Activated naive CD4-positive, alpha-beta T cell treated with anti-CD3 and anti-CD28 coated beads for 36 hours (primary cell): ENCODE measurements around the gene SNAPC4. TPM values are rescaled to one million over a fixed set of nuclear protein-coding genes. Genes with fewer than 3 reads are reported as not detected.

ENCODE experiments used
- CTCF ChIA-PET: fragments of 350-600 bp; sonication (Branson Sonifier 250); formaldehyde crosslinking; loops from one replicate; lab custom pipeline; 2021; ENCODE audit warnings: antibody characterized with exemption; lab: Charles Lee
- DNase-seq: peaks from one replicate; pipeline ENCODE4 v3.0.0-alpha.2; 2020
- H3K27ac Mint-ChIP-seq: one replicate; pipeline ENCODE4 v1.8.0; 2021; ENCODE audit warnings: mild to moderate bottlenecking, mixed read lengths
- H3K27me3 Mint-ChIP-seq: one replicate; pipeline ENCODE4 v1.8.0; 2021; ENCODE audit warnings: low read depth, mixed read lengths
- H3K36me3 Mint-ChIP-seq: one replicate; pipeline ENCODE4 v1.8.0; 2021; ENCODE audit warnings: low read depth, mixed read lengths
- H3K4me1 Mint-ChIP-seq: one replicate; pipeline ENCODE4 v1.8.0; 2021; ENCODE audit warnings: low read depth, mixed read lengths
- H3K4me3 Mint-ChIP-seq: one replicate; pipeline ENCODE4 v1.8.0; 2021; ENCODE audit warnings: mild to moderate bottlenecking, moderate library complexity, mixed read lengths
- H3K9me3 Mint-ChIP-seq: one replicate; pipeline ENCODE4 v1.8.0; 2021; ENCODE audit warnings: mixed read lengths
- intact Hi-C: fragments of 100-400 bp; cut with micrococcal nuclease; formaldehyde crosslinking; loops from one replicate; pipeline ENCODE4 v1.15.1; 2023
- total RNA-seq, 2 experiments: library from RNA; stranded (reverse); gene quantifications; one replicate each; pipeline ENCODE4 v1.2.3, GENCODE V29; 2021

Gene SNAPC4
- total RNA-seq, 2 experiments from 2014 or later = 12.3 to 14.1 TPM

DNA sequence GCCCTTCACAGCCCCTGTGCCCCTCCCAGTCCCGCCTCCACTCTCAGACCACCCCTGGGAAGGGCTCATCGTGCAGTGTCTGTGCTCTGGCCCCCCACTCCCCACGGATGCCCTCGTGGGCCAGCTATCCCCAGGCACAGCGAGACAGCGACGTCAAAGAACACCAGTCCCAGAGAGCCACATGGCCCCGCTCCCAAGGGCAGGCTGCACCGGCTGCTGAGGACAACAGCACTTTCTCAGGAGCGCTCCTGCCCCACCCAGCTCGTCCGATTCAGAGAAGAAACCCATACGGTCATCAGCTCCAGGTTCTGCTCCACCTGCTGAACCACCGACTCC lies 4.8 kb upstream of the SNAPC4 start:
- H3K4me3 Mint-ChIP-seq = peak overlapping the region; percentile 60
- H3K27ac Mint-ChIP-seq = peak overlapping the region; percentile 98
- intact Hi-C loops = loop anchor here (1.0 to 5.0 kb wide), 8 partner anchors 34 to 683 kb away; partner anchors contain the start of genes CAMSAP1, INPP5E, MAN1B1 and QSOX2
- DNase-seq = no peak
- H3K27me3 Mint-ChIP-seq = no peaks in the 10 kb centered on the region
- no peaks in the 10 kb centered on the region for H3K9me3 Mint-ChIP-seq
- H3K36me3 Mint-ChIP-seq = peaks cover 60% of the 10 kb centered on the region
- peaks cover 76% of the 10 kb centered on the region for H3K4me1 Mint-ChIP-seq
- CTCF ChIA-PET = no interaction called here

DNA sequence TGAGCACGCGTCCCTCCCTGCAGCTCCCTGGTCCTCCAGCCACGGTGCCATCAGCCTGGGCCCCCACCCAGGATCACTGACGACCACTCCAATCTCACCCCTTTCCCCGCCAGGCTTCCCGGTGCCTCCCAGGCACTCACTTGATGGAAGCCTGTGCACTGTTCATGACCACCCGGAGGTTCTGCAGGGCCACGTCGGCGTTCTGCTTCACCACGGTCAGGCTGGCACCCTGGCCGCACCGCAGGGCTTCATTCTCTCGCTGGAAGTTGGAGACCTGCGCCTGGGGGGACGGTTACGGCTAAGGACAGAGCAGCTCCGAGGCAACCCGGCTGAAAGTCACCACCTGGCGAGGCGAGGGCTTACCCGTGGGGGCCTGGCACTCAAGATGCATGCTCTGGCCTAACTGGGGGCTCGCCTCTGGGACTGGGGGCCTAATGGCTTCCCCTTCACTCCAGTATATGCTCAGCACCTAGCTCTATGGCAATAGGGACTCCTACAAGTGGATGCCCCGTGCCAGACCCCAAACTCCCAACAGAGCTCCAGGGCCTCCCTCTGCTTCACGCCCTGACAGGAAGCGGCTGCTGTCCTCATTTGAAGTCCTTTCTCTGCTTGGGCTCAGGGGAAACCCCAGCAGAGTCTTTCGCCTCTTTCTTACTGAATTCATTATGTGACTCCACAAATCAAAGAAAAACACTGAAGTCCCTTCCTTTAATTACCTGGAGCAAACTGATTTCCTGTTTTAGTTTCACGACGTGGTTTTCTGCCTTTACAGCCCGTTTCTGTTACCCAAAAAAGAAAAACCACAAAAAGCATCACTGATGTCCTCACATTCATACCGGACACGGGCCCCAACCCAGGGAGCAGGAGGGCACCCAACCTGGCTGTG lies 4.2 kb upstream of the SNAPC4 start:
- intact Hi-C loops = loop anchor here (1.0 to 5.0 kb wide), 11 partner anchors 35 to 683 kb away; partner anchors contain the start of genes CAMSAP1, DNLZ, INPP5E and MAN1B1
- peak overlapping the region; percentile 60 for H3K4me3 Mint-ChIP-seq
- CTCF ChIA-PET = interaction anchor here (0.6 to 1.4 kb wide), 7 partner anchors 10 to 135 kb away, joined by 3 to 5 read pairs (median 4); no protein-coding TSS in a partner anchor
- DNase-seq = peak; percentile 85
- H3K4me1 Mint-ChIP-seq = peaks cover 72% of the 10 kb centered on the region
- peaks cover 58% of the 10 kb centered on the region for H3K36me3 Mint-ChIP-seq
- H3K27me3 Mint-ChIP-seq = no peaks in the 10 kb centered on the region
- peak overlapping the region; percentile 98 for H3K27ac Mint-ChIP-seq
- H3K9me3 Mint-ChIP-seq = no peaks in the 10 kb centered on the region

DNA sequence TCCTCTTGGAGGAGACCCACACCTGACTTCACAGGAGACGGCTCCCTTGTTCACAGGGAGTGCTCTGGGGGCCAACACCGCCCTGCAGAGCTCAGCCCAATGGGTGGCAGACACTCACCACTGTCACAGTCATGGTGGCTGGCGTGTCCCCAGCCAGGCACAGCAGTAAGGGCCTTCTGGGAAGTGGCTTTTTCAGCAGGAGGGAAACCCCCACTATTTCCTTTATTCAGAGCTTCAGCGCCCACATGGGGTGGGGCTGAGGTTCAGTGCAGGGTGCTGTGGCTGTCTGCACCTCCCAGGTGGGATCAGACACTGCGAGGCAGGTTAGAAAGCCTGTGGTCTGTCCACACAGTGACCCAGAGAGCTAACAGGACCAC lies 3.6 kb upstream of the SNAPC4 start:
- intact Hi-C loops = loop anchor here (1.0 to 5.0 kb wide), 7 partner anchors 40 to 684 kb away; partner anchors contain the start of genes CAMSAP1, DNLZ, MAN1B1 and SEC16A
- DNase-seq = peak; percentile 90
- Mint-ChIP-seq H3K36me3 (peaks cover 58% of the 10 kb centered on the region), H3K4me3 (peak overlapping the region; percentile 60), H3K27me3 (no peaks in the 10 kb centered on the region), H3K9me3 (no peaks in the 10 kb centered on the region), H3K4me1 (peaks cover 72% of the 10 kb centered on the region), H3K27ac (peak overlapping the region; percentile 98)
- CTCF ChIA-PET = interaction anchor here (0.6 to 1.4 kb wide), 8 partner anchors 11 to 136 kb away, joined by 3 to 5 read pairs (median 4); no protein-coding TSS in a partner anchor

DNA sequence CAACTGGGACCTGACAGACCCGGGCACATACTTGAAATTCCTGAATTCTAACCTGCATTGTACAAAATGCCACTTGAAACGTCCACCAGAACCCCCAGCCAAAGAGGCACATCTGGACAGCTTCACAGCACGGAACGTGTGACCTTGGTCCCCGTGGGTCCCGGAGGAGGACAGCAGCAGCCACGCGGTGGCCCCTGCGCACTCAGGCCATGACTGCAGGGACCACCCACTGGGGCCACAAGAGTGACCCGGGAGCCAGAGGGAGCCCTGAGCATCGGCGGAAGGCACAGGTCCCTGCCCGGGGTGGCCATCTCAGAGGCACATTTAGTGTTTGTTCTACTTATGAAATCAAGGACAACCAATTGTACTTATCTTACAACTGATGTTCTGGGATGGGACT lies 2.1 kb upstream of the SNAPC4 start:
- Mint-ChIP-seq H3K27ac (peak overlapping the region; percentile 85), H3K4me1 (peaks cover 65% of the 10 kb centered on the region)

DNA sequence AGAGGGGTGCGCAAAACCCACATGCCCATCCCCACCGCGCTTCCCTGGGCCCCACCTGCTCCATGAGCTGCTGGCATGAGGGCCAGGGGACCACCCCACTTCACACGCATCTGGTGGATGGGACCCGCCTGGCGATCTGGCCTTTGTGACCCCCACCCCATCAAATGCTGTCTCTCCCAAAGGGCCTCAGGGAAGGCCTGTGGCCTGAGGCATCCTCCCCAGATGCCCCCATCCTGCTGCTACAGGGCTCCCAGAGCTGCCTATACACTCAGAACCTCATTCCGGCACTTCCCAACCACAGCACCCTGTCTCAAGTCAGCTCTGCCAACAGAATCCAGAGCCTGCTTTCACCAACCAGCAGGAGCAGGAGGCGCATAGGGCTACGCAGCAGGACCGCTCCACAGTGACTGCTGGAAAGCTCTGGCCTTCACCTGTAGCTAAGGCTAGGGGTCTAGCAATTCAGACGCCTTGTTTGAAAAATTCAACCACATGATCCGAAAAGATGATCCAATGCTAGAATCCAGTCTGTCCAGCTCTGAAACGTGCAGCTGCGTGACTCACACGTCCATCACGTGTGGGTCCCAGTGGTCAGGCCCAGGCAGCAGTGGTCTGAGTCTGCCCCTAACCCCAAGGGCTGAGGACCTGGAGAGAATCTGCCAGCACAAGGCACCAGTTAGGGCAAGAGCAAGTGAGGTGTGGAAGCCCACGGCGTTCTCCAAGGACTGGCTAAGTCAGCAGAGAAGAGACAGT lies 1.4 kb upstream of the SNAPC4 start:
- Mint-ChIP-seq H3K27ac (peak overlapping the region; percentile 85), H3K36me3 (peaks cover 56% of the 10 kb centered on the region), H3K4me3 (peak overlapping the region; percentile 19), H3K9me3 (no peaks in the 10 kb centered on the region), H3K27me3 (no peaks in the 10 kb centered on the region), H3K4me1 (peaks cover 63% of the 10 kb centered on the region)
- intact Hi-C loops = loop anchor here (5.0 kb wide), 4 partner anchors 284 to 686 kb away; partner anchors contain the start of genes CAMSAP1, MAN1B1 and TMEM250
- CTCF ChIA-PET = interaction anchor here (0.6 to 1.2 kb wide), 9 partner anchors 8 to 482 kb away, joined by 3 to 8 read pairs (median 3); no protein-coding TSS in a partner anchor
- DNase-seq = no peak

More for the DNA sequence above, 2.1 kb upstream of the SNAPC4 start:
- CTCF ChIA-PET = interaction anchor here (1.0 kb wide), 1 partner anchor 90 kb away, joined by 3 read pairs; no protein-coding TSS in a partner anchor
- no peaks in the 10 kb centered on the region for H3K9me3 Mint-ChIP-seq
- H3K4me3 Mint-ChIP-seq = no peak overlapping the region
- intact Hi-C loops = loop anchor here (5.0 kb wide), 4 partner anchors 285 to 685 kb away; partner anchors contain the start of genes CAMSAP1, MAN1B1 and TMEM250
- H3K36me3 Mint-ChIP-seq = peaks cover 53% of the 10 kb centered on the region
- DNase-seq = no peak
- H3K27me3 Mint-ChIP-seq = no peaks in the 10 kb centered on the region

DNA sequence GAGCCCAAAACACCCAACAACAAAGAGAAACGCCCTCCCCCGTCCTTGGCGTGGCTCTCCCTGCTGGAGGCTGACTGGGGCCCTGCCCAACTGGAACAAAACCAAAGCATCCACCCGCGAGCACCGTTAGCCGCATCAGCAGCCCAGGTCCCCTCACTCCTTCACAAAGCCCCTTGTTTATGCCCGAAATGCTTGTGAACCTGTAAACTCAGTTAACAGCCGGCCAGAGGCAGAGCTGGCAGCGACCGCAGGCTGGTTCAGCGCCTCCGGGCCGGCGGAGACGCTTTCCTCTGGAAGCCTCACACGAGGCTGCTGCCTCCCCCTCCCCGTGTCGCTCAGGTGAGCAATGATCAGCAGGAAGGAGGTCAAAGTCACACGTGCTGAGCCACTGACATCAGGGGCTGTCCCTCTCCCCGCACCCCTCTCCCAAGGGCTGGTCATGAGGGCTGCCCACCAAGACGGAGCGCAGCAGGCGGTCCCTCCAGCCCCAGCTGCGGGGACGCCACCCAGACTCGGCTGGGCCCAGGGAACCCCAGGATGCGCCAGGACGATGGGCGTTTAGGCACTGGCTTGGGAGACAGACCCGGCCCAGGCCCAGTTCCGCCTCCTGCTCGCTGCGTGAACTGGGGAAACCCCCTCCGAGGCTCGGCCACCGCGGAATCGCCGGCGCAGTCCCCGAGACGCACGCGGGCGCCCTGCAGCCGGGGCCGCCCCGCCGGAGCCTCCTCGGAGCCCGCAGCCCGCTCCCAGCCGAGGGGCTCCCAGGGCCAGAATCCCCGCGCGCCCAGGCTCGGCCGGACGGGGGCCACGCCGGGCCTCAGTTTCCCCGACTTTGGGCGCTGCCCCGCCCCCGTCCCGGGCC lies 563 bp downstream of the SNAPC4 start:
- CTCF ChIA-PET = interaction anchor here (0.7 to 1.5 kb wide), 2 partner anchors 10 to 36 kb away, joined by 3 read pairs; partner anchors contain the start of gene DNLZ
- intact Hi-C loops = loop anchor here (1.0 to 5.0 kb wide), 6 partner anchors 11 to 688 kb away; partner anchors contain the start of genes CAMSAP1, ENTR1, MAN1B1 and PMPCA
- no peaks in the 10 kb centered on the region for H3K9me3 Mint-ChIP-seq
- H3K27ac Mint-ChIP-seq = peak overlapping the region; percentile 43
- DNase-seq = peak; percentile 58
- H3K27me3 Mint-ChIP-seq = no peaks in the 10 kb centered on the region
- H3K36me3 Mint-ChIP-seq = peaks cover 48% of the 10 kb centered on the region
- peaks cover 48% of the 10 kb centered on the region for H3K4me1 Mint-ChIP-seq
- H3K4me3 Mint-ChIP-seq = peak overlapping the region; percentile 78

DNA sequence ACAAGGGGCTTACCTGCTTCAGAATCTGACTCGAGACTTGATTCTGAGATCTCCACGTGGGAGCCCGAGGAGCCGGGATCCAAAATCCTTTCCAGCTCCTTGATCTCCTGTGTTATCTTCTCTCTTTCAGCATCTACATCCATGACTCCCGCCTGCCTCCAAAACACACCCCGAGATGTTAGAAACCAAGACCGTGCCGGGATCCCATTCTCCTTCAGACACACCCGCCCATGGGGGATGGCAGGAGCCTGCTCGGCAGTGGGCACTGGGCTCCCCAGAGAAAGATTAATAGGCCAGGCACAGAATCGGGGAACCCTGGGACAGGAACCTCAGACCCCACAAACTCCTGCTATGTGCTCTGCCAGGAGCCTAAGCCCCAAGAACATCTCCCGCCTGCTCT lies 1.7 kb downstream of the SNAPC4 start:
- no peak for DNase-seq
- intact Hi-C loops = no loop called here
- CTCF ChIA-PET = interaction anchor here (0.6 to 1.1 kb wide), 3 partner anchors 9 to 29 kb away, joined by 3 read pairs; no protein-coding TSS in a partner anchor
- Mint-ChIP-seq H3K36me3 (peaks cover 42% of the 10 kb centered on the region), H3K4me1 (peaks cover 37% of the 10 kb centered on the region), H3K4me3 (peak overlapping the region; percentile 78), H3K27ac (peak overlapping the region; percentile 41), H3K9me3 (no peaks in the 10 kb centered on the region), H3K27me3 (no peaks in the 10 kb centered on the region)

DNA sequence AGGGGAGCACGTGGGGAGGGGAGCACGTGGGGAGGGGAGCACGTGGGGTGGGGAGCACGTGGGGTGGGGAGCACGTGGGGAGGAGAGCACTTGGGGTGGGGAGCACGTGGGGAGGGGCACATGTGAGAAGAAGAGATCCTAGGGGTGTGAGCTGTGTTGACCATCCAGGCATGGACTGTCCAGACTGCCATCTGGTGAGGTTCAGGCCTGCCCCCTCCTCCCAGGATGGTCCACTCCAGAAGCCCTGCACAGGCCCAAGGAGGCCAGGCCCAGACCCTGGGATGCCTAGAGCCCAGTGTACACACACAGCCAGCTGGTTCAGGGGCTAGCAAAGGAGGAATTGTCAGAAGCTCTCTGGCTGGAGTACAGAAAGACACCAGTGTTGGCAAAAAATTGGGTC lies 2.3 kb downstream of the SNAPC4 start:
- H3K9me3 Mint-ChIP-seq = no peaks in the 10 kb centered on the region
- peaks cover 41% of the 10 kb centered on the region for H3K36me3 Mint-ChIP-seq
- CTCF ChIA-PET = interaction anchor here (1.0 to 1.1 kb wide), 2 partner anchors 9 to 12 kb away, joined by 3 read pairs; no protein-coding TSS in a partner anchor
- intact Hi-C loops = no loop called here
- H3K4me1 Mint-ChIP-seq = peaks cover 35% of the 10 kb centered on the region
- H3K27ac Mint-ChIP-seq = no peak overlapping the region
- no peak for DNase-seq
- no peak overlapping the region for H3K4me3 Mint-ChIP-seq
- no peaks in the 10 kb centered on the region for H3K27me3 Mint-ChIP-seq

DNA sequence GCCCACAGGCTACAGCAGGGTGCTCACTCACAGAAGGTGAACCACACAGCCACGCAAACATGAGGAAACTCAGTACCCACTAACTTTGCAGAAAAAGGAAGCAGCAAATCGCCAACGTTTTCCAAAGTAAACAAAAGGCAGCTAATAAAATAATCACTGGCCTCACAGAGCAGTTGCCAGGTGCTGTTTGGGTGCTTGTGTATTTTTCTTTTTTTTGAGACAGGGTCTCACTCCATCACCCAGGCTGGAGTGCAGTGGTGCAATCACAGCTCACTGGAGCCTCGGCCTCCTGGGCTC lies 3.8 kb downstream of the SNAPC4 start:
- intact Hi-C loops = no loop called here
- Mint-ChIP-seq H3K27me3 (no peaks in the 10 kb centered on the region), H3K4me3 (no peak overlapping the region), H3K27ac (no peak overlapping the region), H3K9me3 (no peaks in the 10 kb centered on the region), H3K36me3 (peaks cover 34% of the 10 kb centered on the region), H3K4me1 (peaks cover 25% of the 10 kb centered on the region)
- CTCF ChIA-PET = interaction anchor here (1.4 kb wide), 1 partner anchor 15 kb away, joined by 5 read pairs; no protein-coding TSS in a partner anchor
- no peak for DNase-seq

DNA sequence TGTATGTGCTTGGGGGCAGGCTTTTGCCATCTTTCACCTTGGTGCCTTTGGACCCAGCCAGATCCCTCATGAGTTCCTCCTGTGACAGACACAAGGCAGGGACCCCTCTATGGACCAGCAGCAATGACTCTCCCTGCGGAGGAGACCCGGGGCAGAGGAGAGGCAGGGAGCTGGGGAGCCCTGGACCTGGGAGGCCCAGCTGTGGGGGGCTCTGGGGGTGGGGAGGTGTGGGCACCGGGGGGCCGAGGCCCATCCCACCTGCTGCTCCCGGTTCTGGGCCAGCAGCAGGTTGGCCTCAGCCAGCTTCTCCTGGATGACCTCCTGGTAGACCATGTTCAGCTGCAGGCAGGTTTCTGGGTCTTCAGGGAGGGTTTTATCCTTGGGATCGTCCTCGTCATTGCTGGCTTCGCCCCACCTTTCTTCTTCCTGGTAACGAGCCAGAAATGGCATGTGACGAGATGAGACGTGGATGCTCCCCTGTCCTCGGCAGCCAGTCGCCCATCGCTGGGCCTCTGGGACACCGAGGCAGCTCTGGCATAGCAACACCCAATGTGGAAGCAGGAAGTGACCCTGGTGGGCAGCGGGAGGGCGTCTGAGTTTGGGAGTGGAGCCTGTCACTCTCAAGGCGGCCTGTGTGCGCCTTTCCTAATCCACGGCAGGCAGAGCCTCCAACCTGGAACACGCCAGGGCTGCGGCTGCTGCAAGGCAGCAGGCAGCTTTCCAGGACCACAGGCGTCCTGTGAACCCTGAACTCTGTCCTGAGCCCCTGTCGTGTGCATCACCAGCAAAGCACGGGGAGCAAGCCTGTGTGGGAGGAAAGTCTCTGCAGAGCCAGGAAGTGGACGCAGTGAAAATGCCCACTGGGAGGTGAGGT lies 4.4 kb downstream of the SNAPC4 start:
- peaks cover 19% of the 10 kb centered on the region for H3K4me1 Mint-ChIP-seq
- no peak for DNase-seq
- H3K27ac Mint-ChIP-seq = no peak overlapping the region
- H3K27me3 Mint-ChIP-seq = no peaks in the 10 kb centered on the region
- intact Hi-C loops = no loop called here
- H3K36me3 Mint-ChIP-seq = peaks cover 35% of the 10 kb centered on the region
- CTCF ChIA-PET = interaction anchor here (1.4 kb wide), 1 partner anchor 15 kb away, joined by 5 read pairs; no protein-coding TSS in a partner anchor
- H3K9me3 Mint-ChIP-seq = no peaks in the 10 kb centered on the region
- no peak overlapping the region for H3K4me3 Mint-ChIP-seq
